Stimulated activated CD4-positive, alpha-beta T cell treated with anti-CD3 and anti-CD28 coated beads, Interleukin-15, amount 100 ng/mL, for 1 hour (primary cell): ENCODE results near the gene SLCO1A2.

Experiments used
- DNase-seq, 2 donors: peaks; one replicate each; pipeline ENCODE4 v3.0.0-alpha.2; 2020; ENCODE audit warnings: low read depth in 1 of 2, low spot score in 1 of 2

The SLCO1A2 gene

GRCh38 chr12:21330682-21331253 is 3.9 kb downstream of the SLCO1A2 start:
- DNase-seq, result no peak

GRCh38 chr12:21328578-21328977 is 6.1 kb downstream of the SLCO1A2 start:
- no peak for DNase-seq

- no peak for DNase-seq
Measured at GRCh38 chr12:21324551-21324950, 10.2 kb downstream of the SLCO1A2 start.

GRCh38 chr12:21323736-21324135 is 11.0 kb downstream of the SLCO1A2 start:
- DNase-seq, result no peak

- DNase-seq, result no peak
Measured at GRCh38 chr12:21308785-21309184, 25.9 kb downstream of the SLCO1A2 start.

- DNase-seq, result no peak
Measured at GRCh38 chr12:21305661-21306060, 29.1 kb downstream of the SLCO1A2 start.

- no peak for DNase-seq
Measured at GRCh38 chr12:21300632-21301031, 34.1 kb downstream of the SLCO1A2 start.

- no peak for DNase-seq
Measured at GRCh38 chr12:21296751-21297406, 37.8 kb downstream of the SLCO1A2 start.

GRCh38 chr12:21296348-21296747 is 38.4 kb downstream of the SLCO1A2 start:
- DNase-seq, result no peak

GRCh38 chr12:21294176-21294575 is 40.5 kb downstream of the SLCO1A2 start:
- no peak for DNase-seq

GRCh38 chr12:21292111-21292510 is 42.6 kb downstream of the SLCO1A2 start:
- no peak for DNase-seq

GRCh38 chr12:21289698-21290097 is 45.0 kb downstream of the SLCO1A2 start:
- DNase-seq, result no peak

- DNase-seq, result no peak
Measured at GRCh38 chr12:21276826-21277225, 57.9 kb downstream of the SLCO1A2 start.

GRCh38 chr12:21265932-21266331 is 68.8 kb downstream of the SLCO1A2 start:
- no peak for DNase-seq

GRCh38 chr12:21264232-21264631 is 70.5 kb downstream of the SLCO1A2 start:
- no peak for DNase-seq

- DNase-seq, result no peak
Measured at GRCh38 chr12:21257172-21257571, 77.5 kb downstream of the SLCO1A2 start.

GRCh38 chr12:21252070-21252469 is 82.6 kb downstream of the SLCO1A2 start:
- DNase-seq, result no peak

- no peak for DNase-seq
Measured at GRCh38 chr12:21248679-21249078, 86.0 kb downstream of the SLCO1A2 start.

- DNase-seq, result no peak
Measured at GRCh38 chr12:21239866-21240265, 94.9 kb downstream of the SLCO1A2 start.

- no peak for DNase-seq
Measured at GRCh38 chr12:21234395-21234794, 100.3 kb downstream of the SLCO1A2 start.

GRCh38 chr12:21223930-21224329 is 110.8 kb downstream of the SLCO1A2 start:
- DNase-seq, result no peak

GRCh38 chr12:21221778-21222177 is 112.9 kb downstream of the SLCO1A2 start:
- no peak for DNase-seq

GRCh38 chr12:21221072-21221471 is 113.6 kb downstream of the SLCO1A2 start:
- no peak for DNase-seq
